DND-41 (cell line): ENCODE data around the gene TMEM203.

Experiments used
- ATAC-seq: fragments of 200-7000 bp; cut with Tn5 transposase; 3 replicates; pipeline ENCODE4 v1.9.1; 2021; ENCODE audit warnings: low read depth; ENCODE audit not compliant: insufficient read depth
- DNase-seq: peaks from one replicate; pipeline ENCODE4 v3.0.0-alpha.2; 2020
- H2AFZ ChIP-seq: 2 replicates; pipeline ENCODE4 v1.6.0; 2012; ENCODE audit warnings: low read depth, low read length
- H3K27ac ChIP-seq: 2 replicates; pipeline ENCODE4 v1.5.1; 2012; ENCODE audit warnings: low read length, inconsistent platforms
- H3K27me3 ChIP-seq: fragments of 200-600 bp; sonication (generic); 2 replicates; pipeline ENCODE4 v1.6.0; 2012; ENCODE audit warnings: low read length, mild to moderate bottlenecking, inconsistent platforms; ENCODE audit not compliant: insufficient read depth, poor library complexity
- H3K36me3 ChIP-seq: 2 replicates; pipeline ENCODE4 v1.5.1; 2012; ENCODE audit warnings: low read length, inconsistent platforms; ENCODE audit not compliant: insufficient read depth
- H3K4me1 ChIP-seq: 2 replicates; pipeline ENCODE4 v1.5.1; 2012; ENCODE audit warnings: mild to moderate bottlenecking, low read length; ENCODE audit not compliant: insufficient read depth
- H3K4me2 ChIP-seq: 2 replicates; pipeline ENCODE4 v1.6.0; 2012; ENCODE audit warnings: mild to moderate bottlenecking, moderate library complexity, low read length, inconsistent platforms; ENCODE audit not compliant: insufficient read depth
- H3K4me3 ChIP-seq, 2 experiments: fragments of 200-600 bp in 1 of 2; shearing (Covaris generic) in 1 of 2; 2 replicates each; pipeline ENCODE4 v1.5.1; 2012 to 2016; ENCODE audit warnings: inconsistent platforms in 2 of 2, low read length in 2 of 2, mild to moderate bottlenecking in 2 of 2, low read depth in 1 of 2, moderate library complexity in 1 of 2
- H3K79me2 ChIP-seq: 2 replicates; pipeline ENCODE4 v1.6.0; 2012; ENCODE audit warnings: low read length, inconsistent platforms; ENCODE audit not compliant: insufficient read depth
- H3K9ac ChIP-seq: 2 replicates; pipeline ENCODE4 v1.6.0; 2012; ENCODE audit warnings: low read depth, mild to moderate bottlenecking, inconsistent platforms, low read length, moderate library complexity
- H3K9me3 ChIP-seq: 2 replicates; pipeline ENCODE4 v1.5.1; 2012; ENCODE audit warnings: low read length, moderate library complexity, mild to moderate bottlenecking, inconsistent platforms; ENCODE audit not compliant: insufficient read depth, severe bottlenecking
- H4K20me1 ChIP-seq: 2 replicates; pipeline ENCODE4 v1.6.0; 2012; ENCODE audit warnings: low read length; ENCODE audit not compliant: insufficient read depth
- CTCF ChIP-seq: IDR thresholded peaks from 2 replicates; pipeline ENCODE4 v1.5.1; 2012; ENCODE audit warnings: borderline replicate concordance, low read length, moderate library complexity, mild to moderate bottlenecking; ENCODE audit not compliant: poor library complexity, severe bottlenecking; ENCODE audit errors: extremely low read depth
- EZH2 ChIP-seq: IDR thresholded peaks from 3 replicates; pipeline ENCODE4 v1.6.1; 2012; ENCODE audit warnings: borderline replicate concordance, low read depth, mild to moderate bottlenecking, moderate library complexity, low read length, inconsistent platforms; ENCODE audit not compliant: severe bottlenecking

The TMEM203 gene

GRCh38 chr9:137162505-137163364 lies 42.7 kb downstream of the TMEM203 start:
- no peak for ATAC-seq
- Histone ChIP-seq H3K9me3 (no peaks in the 10 kb centered on the region), H4K20me1 (peaks cover 3% of the 10 kb centered on the region; the same call in 1 of the 2 replicates), H3K27ac (no peak overlapping the region), H2AFZ (no peak overlapping the region), H3K4me2 (no peak overlapping the region), H3K4me3 (no peak overlapping the region), H3K9ac (no peak overlapping the region), H3K36me3 (no peaks in the 10 kb centered on the region), H3K79me2 (no peaks in the 10 kb centered on the region), H3K4me1 (no peaks in the 10 kb centered on the region), H3K27me3 (peaks cover 12% of the 10 kb centered on the region)
- TF ChIP-seq CTCF (no peak), EZH2 (no peak)
- no peak for DNase-seq

GRCh38 chr9:137161558-137162486 lies 43.6 kb downstream of the TMEM203 start:
- ATAC-seq (no peak), DNase-seq (no peak)
- H3K4me1 ChIP-seq = no peaks in the 10 kb centered on the region
- no peak overlapping the region for H3K9ac ChIP-seq
- no peak overlapping the region for H2AFZ ChIP-seq
- TF ChIP-seq EZH2 (no peak), CTCF (no peak)
- no peak overlapping the region for H3K27ac ChIP-seq
- H3K36me3 ChIP-seq = no peaks in the 10 kb centered on the region
- H3K79me2 ChIP-seq = no peaks in the 10 kb centered on the region
- H3K4me2 ChIP-seq = no peak overlapping the region
- no peak overlapping the region for H3K4me3 ChIP-seq
- H4K20me1 ChIP-seq = peaks cover 9% of the 10 kb centered on the region; the same call in 1 of the 2 replicates
- H3K9me3 ChIP-seq = no peaks in the 10 kb centered on the region
- peaks cover 3% of the 10 kb centered on the region for H3K27me3 ChIP-seq

- Histone ChIP-seq H2AFZ (no peak overlapping the region), H3K27me3 (no peaks in the 10 kb centered on the region), H4K20me1 (peaks cover 9% of the 10 kb centered on the region; the same call in 1 of the 2 replicates), H3K4me3 (no peak overlapping the region), H3K4me1 (no peaks in the 10 kb centered on the region), H3K4me2 (no peak overlapping the region), H3K9me3 (no peaks in the 10 kb centered on the region), H3K27ac (no peak overlapping the region), H3K79me2 (no peaks in the 10 kb centered on the region), H3K9ac (no peak overlapping the region), H3K36me3 (no peaks in the 10 kb centered on the region)
- DNase-seq (no peak), ATAC-seq (no peak)
- TF ChIP-seq CTCF (no peak), EZH2 (no peak)
Observed at GRCh38 chr9:137160716-137161557, 44.5 kb downstream of the TMEM203 start.
